B cell (primary cell): ENCODE results near the gene CAPN11.

Source experiments
- CTCF ChIP-seq: fragments of 200-600 bp; IDR thresholded peaks from one replicate; pipeline ENCODE4 v1.8.0; 2022; ENCODE audit warnings: antibody characterized with exemption, mild to moderate bottlenecking
- EZH2 ChIP-seq: IDR thresholded peaks from 2 replicates; pipeline ENCODE4 v1.6.1; 2012; ENCODE audit warnings: borderline replicate concordance, low read depth, mild to moderate bottlenecking, moderate library complexity, low read length; ENCODE audit not compliant: insufficient read depth, poor library complexity, severe bottlenecking

GRCh38 chr6:44224965-44225305, 66.3 kb downstream of the CAPN11 start:
- TF ChIP-seq CTCF (no peak), EZH2 (no peak)
